ENCODE data around the gene INPP5J. TPM values are rescaled to one million over a fixed set of nuclear protein-coding genes. Genes with fewer than 3 reads are reported as not detected.
A peak's percentile ranks its signal among the peaks of the same experiment; 100 is the strongest.

The INPP5J gene
- total and polyA plus RNA-seq, 7 donors: 1.1 to 15.3 (median 2.2) TPM

- no peak overlapping the region for H3K4me3 ChIP-seq
- no peaks in the 10 kb centered on the region for H3K36me3 ChIP-seq
- no peaks in the 10 kb centered on the region for H3K27me3 ChIP-seq
- H3K4me1 ChIP-seq: peaks cover 0 to 13% (median 5%) of the 10 kb centered on the region in 4 donors
- peak overlapping the region; percentile 59 to 73 (median 68) for H3K27ac ChIP-seq
- intact Hi-C loops (cut with DNase I): loop anchor here (1.0 to 2.0 kb wide), 2 partner anchors 42 to 202 kb away; partner anchors contain the start of gene SELENOM
- WGBS, 2 donors: 11 to 16% methylated on average over 5 of the region's 5 CpGs
- DNase-seq: peak; percentile 89
- no peak for TF ChIP-seq EP300 (IDR thresholded peaks at IDR 0.05)
- TF ChIP-seq, protein P1, sequence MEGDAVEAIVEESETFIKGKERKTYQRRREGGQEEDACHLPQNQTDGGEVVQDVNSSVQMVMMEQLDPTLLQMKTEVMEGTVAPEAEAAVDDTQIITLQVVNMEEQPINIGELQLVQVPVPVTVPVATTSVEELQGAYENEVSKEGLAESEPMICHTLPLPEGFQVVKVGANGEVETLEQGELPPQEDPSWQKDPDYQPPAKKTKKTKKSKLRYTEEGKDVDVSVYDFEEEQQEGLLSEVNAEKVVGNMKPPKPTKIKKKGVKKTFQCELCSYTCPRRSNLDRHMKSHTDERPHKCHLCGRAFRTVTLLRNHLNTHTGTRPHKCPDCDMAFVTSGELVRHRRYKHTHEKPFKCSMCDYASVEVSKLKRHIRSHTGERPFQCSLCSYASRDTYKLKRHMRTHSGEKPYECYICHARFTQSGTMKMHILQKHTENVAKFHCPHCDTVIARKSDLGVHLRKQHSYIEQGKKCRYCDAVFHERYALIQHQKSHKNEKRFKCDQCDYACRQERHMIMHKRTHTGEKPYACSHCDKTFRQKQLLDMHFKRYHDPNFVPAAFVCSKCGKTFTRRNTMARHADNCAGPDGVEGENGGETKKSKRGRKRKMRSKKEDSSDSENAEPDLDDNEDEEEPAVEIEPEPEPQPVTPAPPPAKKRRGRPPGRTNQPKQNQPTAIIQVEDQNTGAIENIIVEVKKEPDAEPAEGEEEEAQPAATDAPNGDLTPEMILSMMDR (IDR thresholded peaks at IDR 0.05): peak; percentile 85 to 96 (median 88)
- no peak for TF ChIP-seq POLR2A (IDR thresholded peaks at IDR 0.05)
- H3K9me3 ChIP-seq: no peaks in the 10 kb centered on the region
Measured at GRCh38 chr22:31148953-31149627, 26.3 kb downstream of the INPP5J start.

- Histone ChIP-seq H3K27ac (no peak overlapping the region), H3K4me3 (no peak overlapping the region), H3K4me1 (peaks cover 0 to 28% (median 19%) of the 10 kb centered on the region in 4 donors), H3K27me3 (no peaks in the 10 kb centered on the region), H3K9me3 (no peaks in the 10 kb centered on the region), H3K36me3 (no peaks in the 10 kb centered on the region)
- TF ChIP-seq EP300 (IDR thresholded peaks at IDR 0.05): no peak
- TF ChIP-seq, protein P1 (IDR thresholded peaks at IDR 0.05): peak in 1 of 4 experiments; percentile 11
- DNase-seq: no peak
- WGBS, 2 donors: 37 to 82% methylated on average over 3 of the region's 3 CpGs
- intact Hi-C loops (cut with DNase I): no loop called here
Measured at GRCh38 chr22:31150615-31151014, 27.8 kb downstream of the INPP5J start.

DNA sequence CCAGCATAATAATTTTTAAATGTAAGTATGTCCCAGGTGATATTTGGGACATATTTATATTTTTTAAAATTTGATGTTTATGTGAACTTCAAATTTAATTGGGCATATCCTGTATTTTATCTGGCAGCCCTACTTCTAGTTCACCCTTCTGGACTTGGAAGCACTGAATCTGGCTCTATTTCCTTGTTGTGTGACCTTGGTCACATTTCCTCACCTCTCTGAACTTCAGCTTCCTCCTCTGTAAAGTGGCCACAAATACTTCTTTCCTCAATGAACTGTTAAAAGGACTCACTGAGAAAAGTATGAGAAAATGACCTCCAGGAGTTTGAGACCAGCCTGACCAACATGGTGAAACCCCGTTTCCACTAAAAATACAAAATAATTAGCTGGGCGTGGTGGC lies 29.1 kb downstream of the INPP5J start:
- no peaks in the 10 kb centered on the region for H3K36me3 ChIP-seq
- TF ChIP-seq, protein P1 (IDR thresholded peaks at IDR 0.05): no peak
- TF ChIP-seq POLR2AphosphoS5 (IDR thresholded peaks at IDR 0.05): no peak
- TF ChIP-seq POLR2A (IDR thresholded peaks at IDR 0.05): no peak
- no peak for TF ChIP-seq EP300 (IDR thresholded peaks at IDR 0.05)
- H3K27ac ChIP-seq: no peak overlapping the region
- H3K4me1 ChIP-seq: peaks cover 0 to 35% (median 25%) of the 10 kb centered on the region in 4 donors
- intact Hi-C loops (cut with DNase I): no loop called here
- H3K4me3 ChIP-seq: no peak overlapping the region
- H3K9me3 ChIP-seq: no peaks in the 10 kb centered on the region
- no peaks in the 10 kb centered on the region for H3K27me3 ChIP-seq
- WGBS, 2 donors: 80 to 98% methylated on average over 2 of the region's 2 CpGs
- DNase-seq: no peak

GRCh38 chr22:31153357-31153756 lies 30.6 kb downstream of the INPP5J start:
- intact Hi-C loops (cut with DNase I): no loop called here
- H3K27ac ChIP-seq: peak overlapping the region in 2 of 4 donors; percentile 80 to 82
- peaks cover 0 to 33% (median 25%) of the 10 kb centered on the region in 4 donors for H3K4me1 ChIP-seq
- TF ChIP-seq, protein P1 (IDR thresholded peaks at IDR 0.05): no peak
- TF ChIP-seq EP300 (IDR thresholded peaks at IDR 0.05) (no peak), POLR2A (IDR thresholded peaks at IDR 0.05) (no peak), POLR2AphosphoS5 (IDR thresholded peaks at IDR 0.05) (no peak)
- no peaks in the 10 kb centered on the region for H3K9me3 ChIP-seq
- no peaks in the 10 kb centered on the region for H3K27me3 ChIP-seq
- no peak for DNase-seq
- WGBS, 2 donors: 82 to 86% methylated on average over 3 of the region's 3 CpGs
- no peaks in the 10 kb centered on the region for H3K36me3 ChIP-seq
- H3K4me3 ChIP-seq: no peak overlapping the region

Measured in sigmoid colon (tissue), 7 donors.